ENCODE data around the gene MAGEB17.

GRCh38 chrX:16125520-16126149 lies 41.6 kb upstream of the MAGEB17 start:
- TF ChIP-seq POLR2A (IDR thresholded peaks at IDR 0.05; ENCODE audit: extremely low read depth, insufficient read length) (no peak), CTCF (IDR thresholded peaks at IDR 0.05; ENCODE audit: low read depth, low read length) (no peak)

Data from NB4 (cell line).